Measurements from ENCODE around the gene MAN2A2. TPM values are rescaled to one million over a fixed set of nuclear protein-coding genes. Genes with fewer than 3 reads are reported as not detected.

Gene MAN2A2
- total and polyA plus RNA-seq, 9 of the 15 experiments (the other 6 are each of a cell fraction or from before 2014, with no cell fraction given) = 7.3 to 151 (median 43.4) TPM

GRCh38 chr15:90902040-90902839 lies 862 bp upstream of the MAN2A2 start (continued):
- TF ChIP-seq ARID3B (CRISPR knock-in tag; IDR thresholded peaks at IDR 0.05; ENCODE audit: borderline replicate concordance) (no peak), RBFOX2 (IDR thresholded peaks at IDR 0.05; ENCODE audit: low read depth, low read length) (peak; percentile 81), LEF1 (IDR thresholded peaks at IDR 0.05) (no peak), ZNF76 (CRISPR knock-in tag; IDR thresholded peaks at IDR 0.05; ENCODE audit: borderline replicate concordance) (no peak; the same call in 1 of the 2 replicates), ZKSCAN8 (CRISPR knock-in tag; IDR thresholded peaks at IDR 0.05) (no peak), ZNF696 (CRISPR knock-in tag; conservative IDR thresholded peaks at IDR 0.05) (no peak), MCM2 (IDR thresholded peaks at IDR 0.05; ENCODE audit: low read depth) (no peak), SETDB1 (IDR thresholded peaks at IDR 0.05; ENCODE audit: low read length) (no peak), STAT5B (CRISPR knock-in tag; IDR thresholded peaks at IDR 0.05) (no peak), KLF1 (tag; IDR thresholded peaks at IDR 0.05) (no peak), BRF1 (IDR thresholded peaks at IDR 0.05; ENCODE audit: borderline replicate concordance, extremely low read depth, insufficient read length) (no peak), NEUROD1 (IDR thresholded peaks at IDR 0.05; ENCODE audit: borderline replicate concordance, low read depth, low read length, partially characterized antibody) (no peak), ETS2 (tag; IDR thresholded peaks at IDR 0.05; ENCODE audit: borderline replicate concordance, poor library complexity, severe bottlenecking) (no peak), CC2D1A (IDR thresholded peaks at IDR 0.05) (no peak; the same call in 1 of the 2 replicates), ZNF639 (CRISPR knock-in tag; conservative IDR thresholded peaks at IDR 0.05 in 1 of 2, IDR thresholded peaks at IDR 0.05 in 1 of 2) (peak in 1 of 2 experiments; percentile 67; a peak in 2 of 4 replicates), COPS2 (conservative IDR thresholded peaks at IDR 0.05) (no peak), MEIS2 (IDR thresholded peaks at IDR 0.05; ENCODE audit: partially characterized antibody) (peak; percentile 50), ZNF592 (IDR thresholded peaks at IDR 0.05) (no peak; the same call in 1 of the 2 replicates), ZNF583 (CRISPR knock-in tag; IDR thresholded peaks at IDR 0.05) (0 out of 2 replicates have a peak, but pooled peaks have one; percentile 7), TARDBP (IDR thresholded peaks at IDR 0.05) (peak; percentile 12; the same call in 1 of the 2 replicates), SMC3 (conservative IDR thresholded peaks at IDR 0.05; ENCODE audit: insufficient read depth, low read depth, low read length) (no peak)
